ENCODE data around the gene MXD4.
"Not testable (repeated sequence)": the region's sequence is repeated elsewhere in the genome, so short reads cannot be mapped to it uniquely, and the experiment has no call there.

MXD4 gene

GRCh38 chr4:2217726-2218125 is 44.2 kb downstream of the MXD4 start:
- DNase-seq: no peak

GRCh38 chr4:2212831-2213230 is 49.1 kb downstream of the MXD4 start:
- DNase-seq: no peak

GRCh38 chr4:2202789-2203188 is 59.1 kb downstream of the MXD4 start:
- DNase-seq: not testable (repeated sequence)
